H1 (cell line): Measurements from ENCODE around the gene NMRK1. TPM values are rescaled to one million over a fixed set of nuclear protein-coding genes. Genes with fewer than 3 reads are reported as not detected.

ENCODE experiments used
- CTCF ChIA-PET: fragments of 300-600 bp; sonication (Branson Sonifier 250); formaldehyde crosslinking; loops from one replicate; lab custom pipeline; 2021; ENCODE audit not compliant: partially characterized antibody; lab: Charles Lee
- POLR2A ChIA-PET: fragments of 300-600 bp; sonication (Branson Sonifier 250); formaldehyde crosslinking; loops from one replicate; lab custom pipeline; 2021; ENCODE audit warnings: inconsistent platforms; ENCODE audit not compliant: partially characterized antibody; lab: Charles Lee
- DNase-seq, 2 experiments: peaks; one replicate each; pipeline versions ENCODE4 v3.0.0 to v3.0.0-alpha.2; 2010 to 2022; ENCODE audit warnings: low spot score in 2 of 2, low read depth in 1 of 2, mixed read lengths in 1 of 2
- FAIRE-seq: peaks from 2 replicates; lab custom pipeline; 2011; peaks lifted over from hg19 to GRCh38; lab: Jason Lieb, UNC
- H2AFZ ChIP-seq: 2 replicates; pipeline ENCODE4 v1.8.1; 2012; ENCODE audit warnings: low read length, inconsistent platforms
- H2AK5ac ChIP-seq: 2 replicates; pipeline ENCODE4 v1.6.1; 2013; ENCODE audit warnings: low read depth, low read length
- H2BK120ac ChIP-seq: replicated peaks from 2 replicates; pipeline ENCODE3; 2013; ENCODE audit warnings: low read depth, low read length, inconsistent platforms
- H2BK12ac ChIP-seq: 2 replicates; pipeline ENCODE4 v1.6.1; 2013; ENCODE audit warnings: low read depth, low read length
- H2BK15ac ChIP-seq: 2 replicates; pipeline ENCODE4 v1.6.1; 2013; ENCODE audit warnings: low read length
- H2BK20ac ChIP-seq: 2 replicates; pipeline ENCODE4 v1.6.1; 2013; ENCODE audit warnings: low read length
- H2BK5ac ChIP-seq: 2 replicates; pipeline ENCODE4 v1.6.1; 2013; ENCODE audit warnings: low read depth, low read length
- H3K14ac ChIP-seq: 2 replicates; pipeline ENCODE4 v1.6.1; 2013; ENCODE audit warnings: inconsistent platforms; ENCODE audit not compliant: insufficient read length
- H3K18ac ChIP-seq: 2 replicates; pipeline ENCODE4 v1.6.1; 2013; ENCODE audit warnings: low read length; ENCODE audit errors: extremely low read depth
- H3K23ac ChIP-seq: 2 replicates; pipeline ENCODE4 v1.6.1; 2013; ENCODE audit warnings: inconsistent platforms; ENCODE audit not compliant: insufficient read length
- H3K23me2 ChIP-seq: 2 replicates; pipeline ENCODE4 v1.6.1; 2013; ENCODE audit warnings: low read depth, low read length
- H3K27ac ChIP-seq: 2 replicates; pipeline ENCODE4 v1.6.1; 2011; ENCODE audit warnings: low read depth, low read length, inconsistent platforms
- H3K27me3 ChIP-seq, 4 experiments: replicated peaks in 1 of 4; 1 replicate in 1 of 4; 2 replicates in 3 of 4; pipeline versions ENCODE4 v1.6.1 to v1.8.1; 2011 to 2013; ENCODE audit warnings: low read length in 3 of 4, mild to moderate bottlenecking in 3 of 4, inconsistent platforms in 2 of 4, mixed read lengths in 2 of 4, moderate library complexity in 1 of 4; ENCODE audit not compliant: control insufficient read depth in 3 of 4, insufficient read depth in 3 of 4; ENCODE audit errors: extremely low read depth in 1 of 4
- H3K36me3 ChIP-seq, 4 experiments: 2 replicates each; pipeline versions ENCODE4 v1.6.1 to v1.8.1; 2011 to 2013; ENCODE audit warnings: mild to moderate bottlenecking in 4 of 4, low read length in 3 of 4, moderate library complexity in 2 of 4, control low read depth in 1 of 4, inconsistent platforms in 1 of 4; ENCODE audit not compliant: insufficient read depth in 4 of 4, control insufficient read depth in 2 of 4
- H3K4ac ChIP-seq: replicated peaks from 2 replicates; pipeline ENCODE3; 2013; ENCODE audit warnings: low read length, low read depth, mixed read lengths, inconsistent platforms; ENCODE audit not compliant: insufficient read length
- H3K4me1 ChIP-seq, 4 experiments: replicated peaks in 1 of 4; 1 replicate in 1 of 4; 2 replicates in 3 of 4; pipeline versions ENCODE4 v1.6.1 to v1.8.1; 2011 to 2013; ENCODE audit warnings: low read length in 3 of 4, inconsistent platforms in 2 of 4, mixed read lengths in 1 of 4; ENCODE audit not compliant: insufficient read depth in 4 of 4, control insufficient read depth in 3 of 4
- H3K4me2 ChIP-seq, 2 experiments: 2 replicates each; pipeline versions ENCODE4 v1.6.1 to v1.8.1; 2011 to 2013; ENCODE audit warnings: low read depth in 2 of 2, low read length in 2 of 2, control low read depth in 1 of 2, inconsistent platforms in 1 of 2, mild to moderate bottlenecking in 1 of 2; ENCODE audit not compliant: insufficient read depth in 1 of 2
- H3K4me3 ChIP-seq, 4 experiments: fragments of 200-600, 300-600 bp in 1 of 4; sonication (generic), shearing (Covaris generic), sonication (Bioruptor Twin) in 1 of 4; 2 replicates each; pipeline versions ENCODE4 v1.5.1 to v1.8.1; 2011 to 2016; ENCODE audit warnings: low read length in 4 of 4, low read depth in 3 of 4, control low read depth in 2 of 4, inconsistent platforms in 2 of 4, mild to moderate bottlenecking in 2 of 4, mixed read lengths in 1 of 4, moderate library complexity in 1 of 4; ENCODE audit not compliant: insufficient read depth in 2 of 4; ENCODE audit errors: extremely low read depth in 1 of 4
- H3K56ac ChIP-seq: replicated peaks from 2 replicates; pipeline ENCODE3; 2013; ENCODE audit warnings: low read depth, mild to moderate bottlenecking, mixed read lengths, low read length, inconsistent platforms; ENCODE audit not compliant: insufficient read length
- H3K79me1 ChIP-seq: 2 replicates; pipeline ENCODE4 v1.6.1; 2013; ENCODE audit warnings: low read depth, low read length, control low read depth
- H3K79me2 ChIP-seq, 2 experiments: 2 replicates each; pipeline versions ENCODE4 v1.6.1 to v1.8.1; 2012 to 2013; ENCODE audit warnings: low read length in 2 of 2, mild to moderate bottlenecking in 2 of 2, inconsistent platforms in 1 of 2; ENCODE audit not compliant: insufficient read depth in 2 of 2, control insufficient read depth in 1 of 2
- H3K9ac ChIP-seq, 4 experiments: replicated peaks in 1 of 4; 1 replicate in 1 of 4; 2 replicates in 3 of 4; pipeline versions ENCODE4 v1.6.1 to v1.8.1; 2011 to 2013; ENCODE audit warnings: low read depth in 3 of 4, low read length in 3 of 4, control low read depth in 2 of 4, mild to moderate bottlenecking in 2 of 4, moderate library complexity in 2 of 4, inconsistent platforms in 1 of 4; ENCODE audit errors: extremely low read depth in 1 of 4
- H3K9me3 ChIP-seq, 2 experiments: 2 replicates each; pipeline versions ENCODE4 v1.6.1 to v1.8.1; 2012 to 2013; ENCODE audit warnings: mild to moderate bottlenecking in 2 of 2, moderate library complexity in 2 of 2, control low read depth in 1 of 2, inconsistent platforms in 1 of 2, low read depth in 1 of 2, low read length in 1 of 2, mixed read lengths in 1 of 2; ENCODE audit not compliant: insufficient read depth in 2 of 2
- H4K20me1 ChIP-seq, 2 experiments: replicated peaks in 1 of 2; 2 replicates each; pipeline versions ENCODE3 to v1.8.1; 2011 to 2013; ENCODE audit warnings: inconsistent platforms in 2 of 2, low read length in 2 of 2, mild to moderate bottlenecking in 1 of 2; ENCODE audit not compliant: insufficient read depth in 2 of 2, control insufficient read depth in 1 of 2
- H4K5ac ChIP-seq: 2 replicates; pipeline ENCODE4 v1.6.1; 2013; ENCODE audit warnings: low read length, low read depth, mixed read lengths, inconsistent platforms; ENCODE audit not compliant: insufficient read length
- H4K8ac ChIP-seq: 2 replicates; pipeline ENCODE4 v1.8.0; 2013; ENCODE audit warnings: mild to moderate bottlenecking, moderate library complexity, low read length, inconsistent platforms; ENCODE audit not compliant: insufficient read depth; ENCODE audit errors: extremely low read depth
- H4K91ac ChIP-seq: replicated peaks from 2 replicates; pipeline ENCODE3; 2013; ENCODE audit warnings: low read length, mixed read lengths, inconsistent platforms; ENCODE audit not compliant: insufficient read length
- CREB1 ChIP-seq: IDR thresholded peaks from 2 replicates; pipeline ENCODE4 v1.6.1; 2012; ENCODE audit warnings: inconsistent platforms
- E2F6 ChIP-seq: IDR thresholded peaks from 2 replicates; pipeline ENCODE4 v1.6.1; 2012; ENCODE audit warnings: inconsistent platforms
- FOSL1 ChIP-seq: IDR thresholded peaks from 2 replicates; pipeline ENCODE4 v1.6.1; 2011; ENCODE audit warnings: mild to moderate bottlenecking, low read depth, low read length, moderate library complexity; ENCODE audit not compliant: insufficient read depth
- HDAC2 ChIP-seq, 2 experiments: fragments of 300-600 bp in 1 of 2; sonication (generic) in 1 of 2; IDR thresholded peaks; 2 replicates each; pipeline ENCODE4 v1.6.1; 2011 to 2012; ENCODE audit warnings: low read depth in 2 of 2, low read length in 2 of 2, mild to moderate bottlenecking in 2 of 2, moderate library complexity in 2 of 2, borderline replicate concordance in 1 of 2, inconsistent platforms in 1 of 2
- KDM1A ChIP-seq: fragments of 200-600, 300-600 bp; sonication (generic); IDR thresholded peaks from 2 replicates; pipeline ENCODE4 v1.7.1; 2016; ENCODE audit warnings: mild to moderate bottlenecking, low read length, borderline replicate concordance
- PHF8 ChIP-seq: fragments of 200-600 bp; sonication (generic); conservative IDR thresholded peaks from 2 replicates; pipeline ENCODE4 v1.7.1; 2012; ENCODE audit warnings: low read depth, mild to moderate bottlenecking, inconsistent platforms, low read length, moderate library complexity
- POU5F1 ChIP-seq: IDR thresholded peaks from 2 replicates; pipeline ENCODE4 v1.6.1; 2011; ENCODE audit warnings: low read depth, mild to moderate bottlenecking, low read length, moderate library complexity
- SIX5 ChIP-seq: IDR thresholded peaks from 2 replicates; pipeline ENCODE4 v1.6.1; 2011; ENCODE audit warnings: mild to moderate bottlenecking, low read depth, low read length
- SRF ChIP-seq: IDR thresholded peaks from 2 replicates; pipeline ENCODE4 v1.6.1; 2011; ENCODE audit warnings: mild to moderate bottlenecking, low read depth, low read length, moderate library complexity
- TAF1 ChIP-seq: IDR thresholded peaks from 2 replicates; pipeline ENCODE4 v1.6.1; 2011; ENCODE audit warnings: mild to moderate bottlenecking, low read depth, low read length
- WGBS, 2 experiments: shearing (Covaris generic) in 1 of 2; methylation state at CpG; one replicate each; pipeline versions ENCODE4 v1.1.6 to v1.1.7; 2013 to 2015; ENCODE audit warnings: low lambda C conversion rate in 2 of 2, mixed read lengths in 2 of 2, inconsistent platforms in 1 of 2, low coverage in 1 of 2, missing lambda C conversion rate in 1 of 2; ENCODE audit not compliant: insufficient replicate concordance in 2 of 2, insufficient coverage in 1 of 2, insufficient read length in 1 of 2; ENCODE audit errors: extremely low coverage in 1 of 2, missing lambda C conversion rate in 1 of 2; 5-methylcytosine and 5-hydroxymethylcytosine counted together
- polyA plus RNA-seq, 7 experiments: library from polyadenylated mRNA; depleted of rRNA in 3 of 7; stranded (reverse) in 5 of 7; unstranded in 2 of 7; fragments of >200 nt in 5 of 7; fragments of 200-250 nt in 2 of 7; gene quantifications; 1 replicate in 5 of 7; 2 replicates in 1 of 7; 4 replicates in 1 of 7; pipeline versions ENCODE4 v1.2.1 to v1.2.3, GENCODE V29; 2011 to 2013; ENCODE audit warnings: missing spikeins in 2 of 7, mixed read lengths in 2 of 7
- total RNA-seq: library from RNA; stranded (reverse); fragmentation: NEBNext Ultra II Directional; extraction: Animal tissue kit (Norgen Biotek cat#: 25700); gene quantifications from 2 replicates; pipeline ENCODE4 v1.2.1, GENCODE V29; 2021

The NMRK1 gene
- total and polyA plus RNA-seq, 2 of the 8 experiments (the other 6 are each of a cell fraction or from before 2014, with no cell fraction given) = 5.8 to 8.1 TPM

DNA sequence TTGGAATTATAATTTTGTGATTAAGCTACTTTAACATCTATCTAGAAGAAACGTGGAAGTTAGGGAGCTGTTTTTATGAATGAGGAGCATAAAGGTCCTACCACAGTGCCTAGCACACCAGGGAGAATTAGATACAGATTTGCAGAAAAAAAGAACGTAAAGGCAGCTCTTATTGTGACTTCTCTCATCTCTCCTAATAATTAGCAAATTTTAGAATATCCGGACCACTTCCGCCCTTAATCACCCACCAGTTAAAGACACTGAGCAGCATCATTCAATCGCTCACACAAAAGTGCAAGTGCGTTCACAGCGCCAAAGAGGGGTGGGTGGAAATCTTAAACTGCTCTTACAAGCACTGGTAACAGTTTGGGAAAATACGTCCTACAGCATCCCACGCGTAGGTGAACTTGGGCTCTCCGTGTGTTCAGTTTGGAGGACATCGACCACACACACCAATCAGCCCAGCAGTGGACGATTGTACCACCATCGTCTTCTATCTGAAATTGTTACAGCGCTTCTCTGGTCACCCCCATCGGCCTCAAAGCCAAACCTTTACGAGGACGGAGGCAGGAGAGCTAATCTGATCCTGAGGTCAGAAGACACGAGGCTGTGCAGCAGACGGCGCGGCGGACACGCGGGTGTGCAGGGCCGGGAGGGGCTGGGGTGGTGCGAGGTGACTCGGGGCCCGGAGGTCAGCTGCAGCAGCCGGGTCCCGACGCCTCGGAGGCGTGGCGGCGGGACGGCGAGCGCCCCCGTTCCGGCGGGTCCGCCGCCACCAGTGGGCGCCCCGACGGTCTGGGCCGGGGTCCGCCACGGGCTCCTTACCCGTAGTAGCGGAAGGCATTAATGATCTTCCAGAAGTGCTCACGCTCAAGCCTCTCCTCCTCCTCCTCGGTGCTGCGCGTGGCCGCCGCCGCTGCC lies 60.5 kb downstream of the NMRK1 start:
- Histone ChIP-seq H3K9ac (peak overlapping the region; percentile 47 to 97 (median 85)), H3K79me1 (peaks cover 7% of the 10 kb centered on the region), H4K8ac (peak overlapping the region; percentile 92; the same call in 1 of the 2 replicates), H2AFZ (peak overlapping the region; percentile 84), H3K18ac (peak overlapping the region; percentile 89), H3K56ac (peak overlapping the region; percentile 77), H3K23ac (peak overlapping the region; percentile 84), H2BK15ac (no peak overlapping the region), H3K27ac (peak overlapping the region; percentile 87), H2BK120ac (peak overlapping the region; percentile 92), H3K4me2 (peak overlapping the region; percentile 91 to 99), H2BK20ac (no peak overlapping the region), H3K9me3 (no peaks in the 10 kb centered on the region), H3K23me2 (peaks cover 6% of the 10 kb centered on the region), H2AK5ac (0 out of 2 replicates have a peak overlapping the region, but pooled peaks have one; percentile 2), H2BK5ac (peak overlapping the region; percentile 79), H4K91ac (peak overlapping the region; percentile 65), H4K20me1 (no peaks in the 10 kb centered on the region), H3K14ac (peak overlapping the region; percentile 91), H3K36me3 (no peaks in the 10 kb centered on the region), H4K5ac (peak overlapping the region; percentile 78), H3K79me2 (peaks cover 0 to 49% of the 10 kb centered on the region in 2 experiments; a peak in 3 of 4 replicates), H3K4ac (peak overlapping the region; percentile 85), H3K4me3 (peak overlapping the region; percentile 61 to 99 (median 80)), H2BK12ac (no peak overlapping the region), H3K27me3 (no peaks in the 10 kb centered on the region), H3K4me1 (peaks cover 0 to 2% (median 0%) of the 10 kb centered on the region in 4 experiments; a peak in 1 of 7 replicates)
- FAIRE-seq (peak; percentile 24), DNase-seq (peak; percentile 1 to 79)
- ChIA-PET CTCF (interaction anchor here (0.9 to 3.0 kb wide), 13 partner anchors 10 to 253 kb away, joined by 3 to 14 read pairs (median 5); partner anchors contain the start of genes C9orf40 and OSTF1), POLR2A (interaction anchor here (0.9 to 2.7 kb wide), 9 partner anchors 10 to 244 kb away, joined by 3 to 14 read pairs (median 4); partner anchors contain the start of genes C9orf40, NMRK1 and OSTF1)
- WGBS, 2 experiments = 2% methylated on average over 31 of the region's 59 CpGs; no CpG with 5 or more reads in 1 of the 2 experiments
- TF ChIP-seq PHF8 (no peak), E2F6 (peak; percentile 74), SRF (no peak), CREB1 (no peak), KDM1A (peak; percentile 8; the same call in 1 of the 2 replicates), HDAC2 (IDR thresholded peaks at IDR 0.05; ENCODE audit: borderline replicate concordance in 1 of 2, low read depth in 2 of 2, low read length in 2 of 2) (peak in 1 of 2 experiments; percentile 52; a peak in 1 of 4 replicates), SIX5 (no peak), POU5F1 (no peak), FOSL1 (no peak), TAF1 (peak; percentile 33; the same call in 1 of the 2 replicates)
